ENCODE data around the gene ZNF117. TPM values are rescaled to one million over a fixed set of nuclear protein-coding genes. Genes with fewer than 3 reads are reported as not detected.

The ZNF117 gene
- total and polyA plus RNA-seq, 10 of the 15 experiments (the other 5 are each of a cell fraction or from before 2014, with no cell fraction given) = 1.4 to 15.3 (median 7.6) TPM

DNA sequence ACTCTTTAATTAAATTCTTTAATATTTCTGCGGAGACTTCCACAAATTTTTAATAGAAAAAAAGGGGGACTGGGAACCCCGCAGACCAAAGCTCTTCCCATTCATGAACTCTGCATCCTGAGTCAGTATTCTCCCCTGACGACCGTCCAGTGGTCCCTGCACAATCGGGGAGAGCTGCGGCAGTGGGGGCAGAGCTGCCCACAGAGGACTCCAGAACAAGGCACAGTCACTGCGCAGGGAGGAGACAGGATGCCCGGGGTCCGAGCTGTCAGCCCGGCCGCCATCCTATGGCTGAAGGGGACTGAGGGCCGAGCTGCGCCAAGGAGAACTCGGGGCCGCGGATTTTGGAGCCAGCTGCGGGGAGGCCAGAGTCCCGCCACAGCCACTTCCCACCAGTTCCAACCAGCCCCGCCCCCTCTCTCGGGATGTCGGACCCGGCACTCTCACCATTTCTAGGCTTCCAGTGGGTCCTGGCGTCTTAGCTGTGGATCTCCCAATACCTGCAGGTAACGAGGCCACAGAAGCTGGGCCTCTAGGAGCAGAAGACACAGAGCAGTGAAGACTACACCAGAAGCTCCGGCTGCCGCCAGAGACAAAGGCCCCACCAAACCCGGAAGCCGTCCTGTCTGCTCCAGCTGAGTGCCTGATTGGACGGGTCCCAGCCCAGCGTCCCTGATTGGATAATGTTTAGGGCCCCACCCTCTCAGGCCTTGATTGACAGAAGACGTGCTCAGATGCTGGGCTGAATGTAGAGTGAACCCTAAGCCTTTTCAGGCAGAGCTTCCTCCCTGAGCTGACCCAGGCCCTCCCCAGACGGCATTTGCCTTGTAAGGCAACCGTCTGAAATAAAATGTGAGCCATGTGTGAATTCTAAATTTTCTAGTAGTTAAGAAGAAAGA lies 15.5 kb upstream of the ZNF117 start, which contains the start of gene ERV3-1:
Gene ERV3-1, minus strand, starts transcription at position 594 of the 899 bp plus-strand sequence. CDS start 13,661 bp downstream, outside the sequence.
- 3% methylated on average over 33 of the region's 33 CpGs for WGBS (ENCODE audit: insufficient coverage, insufficient replicate concordance, low lambda C conversion rate, missing lambda C conversion rate)
- SMC1A ChIA-PET (ENCODE audit: uncharacterized antibody, unreplicated experiment) = interaction anchor here (0.8 to 2.0 kb wide), 7 partner anchors 13 to 376 kb away, joined by 3 to 8 read pairs (median 4); no protein-coding TSS in a partner anchor
- POLR2A ChIA-PET = interaction anchor here (0.9 to 1.7 kb wide), 10 partner anchors 9 to 692 kb away, joined by 3 to 16 read pairs (median 4); partner anchors contain the start of genes ZNF107, ZNF138, ZNF273 and ZNF736
- intact Hi-C loops (cut with micrococcal nuclease; ENCODE audit: unreplicated experiment) = loop anchor here (5.0 to 10.0 kb wide), 3 partner anchors 104 to 342 kb away; partner anchors contain the start of genes ZNF107, ZNF138 and ZNF273
- peak within 1 kb of the TSS; percentile 88 for H3K27ac ChIP-seq (ENCODE audit: control insufficient read depth, insufficient read depth)
- peaks cover 0 to 3% of the 10 kb centered on the region in 2 experiments; a peak in 2 of 4 replicates for H3K36me3 ChIP-seq (ENCODE audit: control insufficient read depth in 2 of 2, insufficient read depth in 2 of 2, low read length in 1 of 2)
- peak within 1 kb of the TSS; percentile 94 for H2AFZ ChIP-seq (ENCODE audit: control insufficient read depth, low read depth, low read length)
- H3K9ac ChIP-seq (ENCODE audit: control insufficient read depth, insufficient read depth, low read length) = peak within 1 kb of the TSS; percentile 82
- CTCF ChIA-PET = interaction anchor here (1.0 to 1.6 kb wide), 2 partner anchors 55 to 300 kb away, joined by 3 to 7 read pairs; no protein-coding TSS in a partner anchor
- in situ Hi-C loops (cut with MboI) = no loop called here
- peak within 1 kb of the TSS; percentile 61 for H3K4me2 ChIP-seq (ENCODE audit: control insufficient read depth, insufficient read depth)
- H3K27me3 ChIP-seq (replicated peaks in 1 of 2; ENCODE audit: control insufficient read depth in 2 of 2, insufficient read depth in 2 of 2, low read length in 1 of 2) = no peaks in the 10 kb centered on the region
- H3K4me1 ChIP-seq (ENCODE audit: control insufficient read depth, insufficient read depth, low read length) = no peaks in the 10 kb centered on the region
- H3K79me2 ChIP-seq (ENCODE audit: control insufficient read depth, insufficient read depth, low read length) = peaks cover 25% of the 10 kb centered on the region
- peak within 1 kb of the TSS; percentile 94 for H3K4me3 ChIP-seq
- RAD21 ChIA-PET (ENCODE audit: unreplicated experiment) = interaction anchor here (1.1 to 1.6 kb wide), 4 partner anchors 32 to 693 kb away, joined by 3 to 10 read pairs (median 6); partner anchors contain the start of genes ZNF680 and ZNF736
- ATAC-seq (peak; percentile 99), DNase-seq (ENCODE audit: low read depth, low spot score) (peak; percentile 90), FAIRE-seq (peak; percentile 98)
- H3K9me3 ChIP-seq (replicated peaks; ENCODE audit: control insufficient read depth, insufficient read depth, low read length) = peaks cover 14% of the 10 kb centered on the region
- BruUV-seq (replicated peaks) = TSS peak; percentile 62
- no peaks in the 10 kb centered on the region for H4K20me1 ChIP-seq (ENCODE audit: control insufficient read depth, insufficient read depth)
- TF ChIP-seq SMARCA5 (IDR thresholded peaks at IDR 0.05) (no peak), MXI1 (IDR thresholded peaks at IDR 0.05; ENCODE audit: low read depth, low read length) (peak; percentile 36), SRF (IDR thresholded peaks at IDR 0.05; ENCODE audit: low read depth in 2 of 2, low read length in 2 of 2) (peak; percentile 37 to 91; a peak in 3 of 4 replicates), STAT3 (IDR thresholded peaks at IDR 0.05; ENCODE audit: low read depth, low read length) (no peak), BHLHE40 (IDR thresholded peaks at IDR 0.05; ENCODE audit: borderline replicate concordance in 1 of 2, low read depth in 2 of 2, low read length in 1 of 2) (no peak; a peak in 1 of 4 replicates), RBBP5 (conservative IDR thresholded peaks at IDR 0.05) (no peak), BACH1 (IDR thresholded peaks at IDR 0.05; ENCODE audit: borderline replicate concordance) (peak; percentile 79; the same call in 1 of the 2 replicates), NBN (IDR thresholded peaks at IDR 0.05) (no peak; the same call in none of the 2 replicates), RAD21 (IDR thresholded peaks at IDR 0.05; ENCODE audit: insufficient read depth, low read depth, low read length) (no peak), RELA (IDR thresholded peaks at IDR 0.05; ENCODE audit: borderline replicate concordance, partially characterized antibody) (no peak), WRNIP1 (IDR thresholded peaks at IDR 0.05; ENCODE audit: borderline replicate concordance, low read depth, low read length) (no peak), CEBPB (IDR thresholded peaks at IDR 0.05; ENCODE audit: borderline replicate concordance in 1 of 2, low read depth in 2 of 2, low read length in 2 of 2) (no peak), ZNF207 (IDR thresholded peaks at IDR 0.05; ENCODE audit: borderline replicate concordance) (no peak), CREB1 (IDR thresholded peaks at IDR 0.05; ENCODE audit: low read depth) (peak; percentile 58)
- TF ChIP-seq, protein P1, sequence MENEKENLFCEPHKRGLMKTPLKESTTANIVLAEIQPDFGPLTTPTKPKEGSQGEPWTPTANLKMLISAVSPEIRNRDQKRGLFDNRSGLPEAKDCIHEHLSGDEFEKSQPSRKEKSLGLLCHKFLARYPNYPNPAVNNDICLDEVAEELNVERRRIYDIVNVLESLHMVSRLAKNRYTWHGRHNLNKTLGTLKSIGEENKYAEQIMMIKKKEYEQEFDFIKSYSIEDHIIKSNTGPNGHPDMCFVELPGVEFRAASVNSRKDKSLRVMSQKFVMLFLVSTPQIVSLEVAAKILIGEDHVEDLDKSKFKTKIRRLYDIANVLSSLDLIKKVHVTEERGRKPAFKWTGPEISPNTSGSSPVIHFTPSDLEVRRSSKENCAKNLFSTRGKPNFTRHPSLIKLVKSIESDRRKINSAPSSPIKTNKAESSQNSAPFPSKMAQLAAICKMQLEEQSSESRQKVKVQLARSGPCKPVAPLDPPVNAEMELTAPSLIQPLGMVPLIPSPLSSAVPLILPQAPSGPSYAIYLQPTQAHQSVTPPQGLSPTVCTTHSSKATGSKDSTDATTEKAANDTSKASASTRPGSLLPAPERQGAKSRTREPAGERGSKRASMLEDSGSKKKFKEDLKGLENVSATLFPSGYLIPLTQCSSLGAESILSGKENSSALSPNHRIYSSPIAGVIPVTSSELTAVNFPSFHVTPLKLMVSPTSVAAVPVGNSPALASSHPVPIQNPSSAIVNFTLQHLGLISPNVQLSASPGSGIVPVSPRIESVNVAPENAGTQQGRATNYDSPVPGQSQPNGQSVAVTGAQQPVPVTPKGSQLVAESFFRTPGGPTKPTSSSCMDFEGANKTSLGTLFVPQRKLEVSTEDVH (IDR thresholded peaks at IDR 0.05; ENCODE audit: low read depth, partially characterized antibody) = no peak
- TF ChIP-seq, protein P2, sequence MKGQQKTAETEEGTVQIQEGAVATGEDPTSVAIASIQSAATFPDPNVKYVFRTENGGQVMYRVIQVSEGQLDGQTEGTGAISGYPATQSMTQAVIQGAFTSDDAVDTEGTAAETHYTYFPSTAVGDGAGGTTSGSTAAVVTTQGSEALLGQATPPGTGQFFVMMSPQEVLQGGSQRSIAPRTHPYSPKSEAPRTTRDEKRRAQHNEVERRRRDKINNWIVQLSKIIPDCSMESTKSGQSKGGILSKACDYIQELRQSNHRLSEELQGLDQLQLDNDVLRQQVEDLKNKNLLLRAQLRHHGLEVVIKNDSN (IDR thresholded peaks at IDR 0.05; ENCODE audit: borderline replicate concordance, extremely low read length, insufficient read depth, low read depth, low read length) = no peak
- TF ChIP-seq, protein P3, sequence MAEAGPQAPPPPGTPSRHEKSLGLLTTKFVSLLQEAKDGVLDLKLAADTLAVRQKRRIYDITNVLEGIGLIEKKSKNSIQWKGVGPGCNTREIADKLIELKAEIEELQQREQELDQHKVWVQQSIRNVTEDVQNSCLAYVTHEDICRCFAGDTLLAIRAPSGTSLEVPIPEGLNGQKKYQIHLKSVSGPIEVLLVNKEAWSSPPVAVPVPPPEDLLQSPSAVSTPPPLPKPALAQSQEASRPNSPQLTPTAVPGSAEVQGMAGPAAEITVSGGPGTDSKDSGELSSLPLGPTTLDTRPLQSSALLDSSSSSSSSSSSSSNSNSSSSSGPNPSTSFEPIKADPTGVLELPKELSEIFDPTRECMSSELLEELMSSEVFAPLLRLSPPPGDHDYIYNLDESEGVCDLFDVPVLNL (IDR thresholded peaks at IDR 0.05; ENCODE audit: low read depth, low read length) = no peak
